H9 (cell line): ENCODE data around the gene SGTA. TPM values are rescaled to one million over a fixed set of nuclear protein-coding genes. Genes with fewer than 3 reads are reported as not detected.

Experiments used
- DNase-seq: peaks from one replicate; pipeline ENCODE4 v3.0.0-alpha.2; 2017
- H2AFZ ChIP-seq: one replicate; pipeline ENCODE4 v1.6.1; 2013; ENCODE audit warnings: mild to moderate bottlenecking, low read length, control low read depth, moderate library complexity
- H2AK5ac ChIP-seq: 2 replicates; pipeline ENCODE4 v1.6.1; 2013; ENCODE audit warnings: low read length, control low read depth, mixed read lengths; ENCODE audit not compliant: insufficient read length
- H2BK120ac ChIP-seq: one replicate; pipeline ENCODE4 v1.6.1; 2013; ENCODE audit warnings: low read depth, mild to moderate bottlenecking, low read length, control low read depth, inconsistent platforms; ENCODE audit not compliant: poor library complexity, severe bottlenecking
- H2BK12ac ChIP-seq: 2 replicates; pipeline ENCODE4 v1.6.1; 2013; ENCODE audit warnings: low read length, control low read depth, mixed read lengths, low read depth; ENCODE audit not compliant: insufficient read length
- H2BK15ac ChIP-seq: 2 replicates; pipeline ENCODE4 v1.6.1; 2013; ENCODE audit warnings: low read depth, low read length, control low read depth
- H2BK20ac ChIP-seq: one replicate; pipeline ENCODE4 v1.6.1; 2013; ENCODE audit warnings: low read depth, mild to moderate bottlenecking, low read length, control low read depth, inconsistent platforms; ENCODE audit not compliant: poor library complexity, severe bottlenecking
- H2BK5ac ChIP-seq: 2 replicates; pipeline ENCODE4 v1.6.1; 2013; ENCODE audit warnings: low read length, control low read depth, mixed read lengths; ENCODE audit not compliant: insufficient read length
- H3K14ac ChIP-seq: 2 replicates; pipeline ENCODE4 v1.6.1; 2013; ENCODE audit warnings: low read length, control low read depth; ENCODE audit not compliant: insufficient read depth
- H3K18ac ChIP-seq: 2 replicates; pipeline ENCODE4 v1.6.1; 2013; ENCODE audit warnings: low read depth, mild to moderate bottlenecking, mixed read lengths, low read length, control low read depth; ENCODE audit not compliant: insufficient read length
- H3K23ac ChIP-seq: 2 replicates; pipeline ENCODE4 v1.6.1; 2013; ENCODE audit warnings: low read length, control low read depth, mixed read lengths, low read depth; ENCODE audit not compliant: insufficient read length
- H3K23me2 ChIP-seq: 2 replicates; pipeline ENCODE4 v1.6.1; 2013; ENCODE audit warnings: low read depth, mild to moderate bottlenecking, mixed read lengths, low read length, control low read depth; ENCODE audit not compliant: insufficient read length, poor library complexity, severe bottlenecking
- H3K27ac ChIP-seq: 2 replicates; pipeline ENCODE4 v1.5.1; 2013; ENCODE audit warnings: low read length, control low read depth, mixed read lengths, low read depth; ENCODE audit not compliant: insufficient read length
- H3K27me3 ChIP-seq: 2 replicates; pipeline ENCODE4 v1.6.1; 2013; ENCODE audit warnings: low read length, control low read depth, inconsistent platforms; ENCODE audit not compliant: insufficient read depth
- H3K4ac ChIP-seq: 2 replicates; pipeline ENCODE4 v1.6.1; 2013; ENCODE audit warnings: low read depth, mild to moderate bottlenecking, control low read depth, inconsistent platforms, low read length, moderate library complexity
- H3K4me1 ChIP-seq: 2 replicates; pipeline ENCODE4 v1.6.1; 2013; ENCODE audit warnings: low read length, control low read depth, inconsistent platforms; ENCODE audit not compliant: insufficient read depth
- H3K4me2 ChIP-seq: 2 replicates; pipeline ENCODE4 v1.6.1; 2013; ENCODE audit warnings: low read length, control low read depth, mixed read lengths; ENCODE audit not compliant: insufficient read length, insufficient read depth
- H3K56ac ChIP-seq: 2 replicates; pipeline ENCODE4 v1.6.1; 2013; ENCODE audit warnings: low read depth, mild to moderate bottlenecking, mixed read lengths, low read length, control low read depth; ENCODE audit not compliant: insufficient read length
- H3K79me1 ChIP-seq: 2 replicates; pipeline ENCODE4 v1.6.1; 2013; ENCODE audit warnings: low read depth, mild to moderate bottlenecking, moderate library complexity, low read length, control low read depth, inconsistent platforms; ENCODE audit not compliant: insufficient read depth, poor library complexity, severe bottlenecking
- H3K79me2 ChIP-seq: 2 replicates; pipeline ENCODE4 v1.6.1; 2013; ENCODE audit warnings: low read length, control low read depth, inconsistent platforms; ENCODE audit not compliant: insufficient read depth
- H3K9ac ChIP-seq: 2 replicates; pipeline ENCODE4 v1.6.1; 2013; ENCODE audit warnings: low read length, control low read depth, mixed read lengths; ENCODE audit not compliant: insufficient read length; ENCODE audit errors: extremely low read depth
- H3K9me3 ChIP-seq: one replicate; pipeline ENCODE4 v1.6.1; 2013; ENCODE audit warnings: low read depth, low read length, inconsistent platforms; ENCODE audit not compliant: control insufficient read depth
- H3T11ph ChIP-seq: one replicate; pipeline ENCODE4 v1.6.1; 2013; ENCODE audit warnings: mild to moderate bottlenecking, low read length, control low read depth, inconsistent platforms
- H4K20me1 ChIP-seq: one replicate; pipeline ENCODE4 v1.6.1; 2013; ENCODE audit not compliant: control insufficient read depth, insufficient read length, insufficient read depth
- H4K5ac ChIP-seq: 2 replicates; pipeline ENCODE4 v1.6.1; 2013; ENCODE audit warnings: low read depth, mild to moderate bottlenecking, mixed read lengths, low read length, control low read depth; ENCODE audit not compliant: insufficient read length
- H4K8ac ChIP-seq: replicated peaks from 2 replicates; pipeline ENCODE4 v1.6.1; 2013; ENCODE audit warnings: low read length, control low read depth, mixed read lengths, low read depth; ENCODE audit not compliant: insufficient read length
- H4K91ac ChIP-seq: 2 replicates; pipeline ENCODE4 v1.6.1; 2013; ENCODE audit warnings: low read depth, mild to moderate bottlenecking, moderate library complexity, mixed read lengths, low read length, control low read depth; ENCODE audit not compliant: insufficient read length
- H3K27ac Mint-ChIP-seq, 3 experiments: 2 replicates in 2 of 3; 3 replicates in 1 of 3; pipeline ENCODE4 v1.8.0; 2020 to 2021; ENCODE audit warnings: mixed read lengths in 3 of 3, mild to moderate bottlenecking in 1 of 3, moderate library complexity in 1 of 3
- H3K27me3 Mint-ChIP-seq: 2 replicates; pipeline ENCODE4 v1.8.0; 2021; ENCODE audit warnings: low read depth, mild to moderate bottlenecking, moderate library complexity, mixed read lengths
- H3K36me3 Mint-ChIP-seq, 3 experiments: 2 replicates in 2 of 3; 3 replicates in 1 of 3; pipeline ENCODE4 v1.8.0; 2020 to 2021; ENCODE audit warnings: low read depth in 3 of 3, mixed read lengths in 3 of 3; ENCODE audit not compliant: insufficient read depth in 1 of 3
- H3K4me1 Mint-ChIP-seq, 2 experiments: 2 replicates each; pipeline ENCODE4 v1.8.0; 2020; ENCODE audit warnings: mixed read lengths in 2 of 2
- H3K4me3 Mint-ChIP-seq, 2 experiments: 2 replicates in 1 of 2; 3 replicates in 1 of 2; pipeline ENCODE4 v1.8.0; 2020 to 2021; ENCODE audit warnings: mild to moderate bottlenecking in 2 of 2, mixed read lengths in 2 of 2, moderate library complexity in 1 of 2
- H3K9me3 Mint-ChIP-seq, 2 experiments: 2 replicates in 1 of 2; 3 replicates in 1 of 2; pipeline ENCODE4 v1.8.0; 2020; ENCODE audit warnings: mild to moderate bottlenecking in 2 of 2, mixed read lengths in 2 of 2, moderate library complexity in 1 of 2
- WGBS: extraction: QIAGEN DNeasy Blood & Tissue Kit; methylation state at CpG from one replicate; pipeline ENCODE4 v1.1.7; 2013; ENCODE audit warnings: missing lambda C conversion rate, low lambda C conversion rate, mixed read lengths; ENCODE audit not compliant: insufficient read length; ENCODE audit errors: extremely low coverage; 5-methylcytosine and 5-hydroxymethylcytosine counted together
- total RNA-seq: library from RNA; stranded (reverse); gene quantifications from 2 replicates; pipeline ENCODE4 v1.2.1, GENCODE V29; 2021
- TF ChIP-seq, protein P1 (sequence below): fragments of 200-600 bp; sonication (generic); conservative IDR thresholded peaks from 3 replicates; pipeline ENCODE4 v1.8.0; 2021; ENCODE audit warnings: antibody characterized with exemption, mild to moderate bottlenecking

Gene SGTA
- total RNA-seq, 1 experiment from 2014 or later: 102 TPM

DNA sequence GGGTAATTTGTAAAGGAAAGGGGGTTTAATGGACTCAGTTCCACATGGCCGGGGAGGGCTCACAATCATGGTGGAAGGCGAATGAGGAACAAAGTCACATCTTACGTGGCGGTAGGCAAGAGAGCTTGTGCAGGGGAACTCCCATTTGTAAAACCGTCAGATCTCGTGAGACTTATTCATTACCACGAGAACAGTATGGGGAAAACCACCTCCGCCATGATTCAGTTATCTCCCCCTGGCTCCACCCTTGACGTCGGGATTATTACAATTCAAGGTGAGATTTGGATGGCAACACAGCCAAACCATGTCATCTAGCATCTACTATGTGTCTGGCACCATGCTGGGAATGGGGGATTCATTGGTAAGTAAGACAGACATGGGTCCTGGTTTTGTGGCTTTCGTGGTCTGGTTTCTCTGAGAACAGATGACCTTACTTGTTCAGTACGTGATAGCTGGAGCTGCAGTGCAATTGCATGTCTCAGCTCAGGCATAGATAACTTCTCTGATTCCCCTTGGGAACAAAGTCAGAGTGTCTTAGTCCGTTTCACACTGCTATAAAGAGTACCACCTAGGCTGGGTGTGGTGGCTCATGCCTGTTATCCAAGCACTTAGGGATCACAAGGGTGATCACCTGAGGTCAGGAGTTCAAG, 44.9 kb upstream of the SGTA start:
- Histone ChIP-seq H3K14ac (no peak overlapping the region), H2BK120ac (no peak overlapping the region), H2BK12ac (no peak overlapping the region), H2BK5ac (no peak overlapping the region), H3K4me1 (no peaks in the 10 kb centered on the region), H4K20me1 (no peaks in the 10 kb centered on the region), H2BK15ac (no peak overlapping the region), H4K91ac (no peak overlapping the region), H3K79me1 (no peaks in the 10 kb centered on the region), H2BK20ac (no peak overlapping the region), H3K27ac (no peak overlapping the region), H3K27me3 (no peaks in the 10 kb centered on the region), H3K56ac (no peak overlapping the region), H4K5ac (no peak overlapping the region), H3K4ac (no peak overlapping the region), H3K9me3 (peaks cover 23% of the 10 kb centered on the region), H3K9ac (no peak overlapping the region), H3K79me2 (no peaks in the 10 kb centered on the region), H3T11ph (no peak overlapping the region), H2AK5ac (no peak overlapping the region), H4K8ac (no peak overlapping the region), H3K4me2 (no peak overlapping the region), H2AFZ (no peak overlapping the region), H3K23me2 (no peaks in the 10 kb centered on the region), H3K18ac (no peak overlapping the region), H3K23ac (no peak overlapping the region)
- H3K4me1 Mint-ChIP-seq: no peaks in the 10 kb centered on the region
- H3K9me3 Mint-ChIP-seq: peaks cover 53 to 66% of the 10 kb centered on the region in 2 experiments
- TF ChIP-seq, protein P1, sequence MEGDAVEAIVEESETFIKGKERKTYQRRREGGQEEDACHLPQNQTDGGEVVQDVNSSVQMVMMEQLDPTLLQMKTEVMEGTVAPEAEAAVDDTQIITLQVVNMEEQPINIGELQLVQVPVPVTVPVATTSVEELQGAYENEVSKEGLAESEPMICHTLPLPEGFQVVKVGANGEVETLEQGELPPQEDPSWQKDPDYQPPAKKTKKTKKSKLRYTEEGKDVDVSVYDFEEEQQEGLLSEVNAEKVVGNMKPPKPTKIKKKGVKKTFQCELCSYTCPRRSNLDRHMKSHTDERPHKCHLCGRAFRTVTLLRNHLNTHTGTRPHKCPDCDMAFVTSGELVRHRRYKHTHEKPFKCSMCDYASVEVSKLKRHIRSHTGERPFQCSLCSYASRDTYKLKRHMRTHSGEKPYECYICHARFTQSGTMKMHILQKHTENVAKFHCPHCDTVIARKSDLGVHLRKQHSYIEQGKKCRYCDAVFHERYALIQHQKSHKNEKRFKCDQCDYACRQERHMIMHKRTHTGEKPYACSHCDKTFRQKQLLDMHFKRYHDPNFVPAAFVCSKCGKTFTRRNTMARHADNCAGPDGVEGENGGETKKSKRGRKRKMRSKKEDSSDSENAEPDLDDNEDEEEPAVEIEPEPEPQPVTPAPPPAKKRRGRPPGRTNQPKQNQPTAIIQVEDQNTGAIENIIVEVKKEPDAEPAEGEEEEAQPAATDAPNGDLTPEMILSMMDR: no peak
- no peak overlapping the region for H3K4me3 Mint-ChIP-seq
- no CpG with 5 or more reads among the region's 13 CpGs for WGBS
- H3K27me3 Mint-ChIP-seq: no peaks in the 10 kb centered on the region; the same call in 1 of the 2 replicates
- peak overlapping the region in 1 of 3 experiments; percentile 37; a peak in 1 of 7 replicates for H3K27ac Mint-ChIP-seq
- H3K36me3 Mint-ChIP-seq: peaks cover 64 to 76% (median 66%) of the 10 kb centered on the region in 3 experiments
- DNase-seq: no peak
